OCI-LY3 (cell line): Measurements from ENCODE around the gene KLK11.

ENCODE experiments used
- H2AFZ ChIP-seq: fragments of 200-600, 300-600 bp; shearing (Covaris generic); 2 replicates; pipeline ENCODE4 v1.6.0; 2014; ENCODE audit warnings: antibody characterized with exemption, low read depth, low read length
- H3K27ac ChIP-seq: fragments of 200-600, 300-600 bp; sonication (generic); 2 replicates; pipeline ENCODE4 v1.5.1; 2014; ENCODE audit warnings: mild to moderate bottlenecking, low read length, moderate library complexity, mixed read lengths
- H3K27me3 ChIP-seq: fragments of 200-600, 300-600 bp; sonication (generic); 2 replicates; pipeline ENCODE4 v1.6.1; 2014; ENCODE audit warnings: low read depth, low read length, mixed read lengths
- H3K36me3 ChIP-seq: fragments of 200-600, 300-600 bp; sonication (generic); replicated peaks from 2 replicates; pipeline ENCODE3; 2014; ENCODE audit warnings: low read depth, low read length, mixed read lengths
- H3K4me1 ChIP-seq: fragments of 300-600, 200-600 bp; sonication (generic); 2 replicates; pipeline ENCODE4 v1.6.1; 2014; ENCODE audit warnings: low read length, mixed read lengths
- H3K4me2 ChIP-seq: fragments of 200-600, 300-600 bp; sonication (generic); 2 replicates; pipeline ENCODE4 v1.6.1; 2014; ENCODE audit warnings: low read length, mixed read lengths
- H3K4me3 ChIP-seq: fragments of 300-600, 200-600 bp; sonication (generic); 2 replicates; pipeline ENCODE4 v1.5.1; 2014; ENCODE audit warnings: antibody characterized with exemption, mild to moderate bottlenecking, low read length, moderate library complexity
- H3K79me2 ChIP-seq: fragments of 300-600, 200-600 bp; shearing (Covaris generic); 2 replicates; pipeline ENCODE4 v1.6.1; 2014; ENCODE audit warnings: mild to moderate bottlenecking, low read length, mixed read lengths
- H3K9ac ChIP-seq: fragments of 300-600, 200-600 bp; shearing (Covaris generic); 2 replicates; pipeline ENCODE4 v1.6.0; 2014; ENCODE audit warnings: mild to moderate bottlenecking, low read length, moderate library complexity
- H3K9me3 ChIP-seq: fragments of 200-600, 300-600 bp; shearing (Covaris generic); 2 replicates; pipeline ENCODE4 v1.6.1; 2014; ENCODE audit warnings: low read length, mixed read lengths; ENCODE audit not compliant: insufficient read depth
- H4K20me1 ChIP-seq: fragments of 200-600, 300-600 bp; sonication (generic); 2 replicates; pipeline ENCODE4 v1.6.1; 2016; ENCODE audit warnings: low read length, mixed read lengths; ENCODE audit not compliant: insufficient read depth
- CTCF ChIP-seq: fragments of 200-600, 300-600 bp; sonication (generic); IDR thresholded peaks from 2 replicates; pipeline ENCODE4 v1.5.1; 2014; ENCODE audit warnings: antibody characterized with exemption, low read length, low read depth
- EZH2phosphoT487 ChIP-seq: fragments of 200-600 bp; shearing (Covaris generic); IDR thresholded peaks from 2 replicates; pipeline ENCODE4 v1.6.1; 2018; ENCODE audit warnings: antibody characterized with exemption, mixed run types, low read depth

Gene KLK11

DNA sequence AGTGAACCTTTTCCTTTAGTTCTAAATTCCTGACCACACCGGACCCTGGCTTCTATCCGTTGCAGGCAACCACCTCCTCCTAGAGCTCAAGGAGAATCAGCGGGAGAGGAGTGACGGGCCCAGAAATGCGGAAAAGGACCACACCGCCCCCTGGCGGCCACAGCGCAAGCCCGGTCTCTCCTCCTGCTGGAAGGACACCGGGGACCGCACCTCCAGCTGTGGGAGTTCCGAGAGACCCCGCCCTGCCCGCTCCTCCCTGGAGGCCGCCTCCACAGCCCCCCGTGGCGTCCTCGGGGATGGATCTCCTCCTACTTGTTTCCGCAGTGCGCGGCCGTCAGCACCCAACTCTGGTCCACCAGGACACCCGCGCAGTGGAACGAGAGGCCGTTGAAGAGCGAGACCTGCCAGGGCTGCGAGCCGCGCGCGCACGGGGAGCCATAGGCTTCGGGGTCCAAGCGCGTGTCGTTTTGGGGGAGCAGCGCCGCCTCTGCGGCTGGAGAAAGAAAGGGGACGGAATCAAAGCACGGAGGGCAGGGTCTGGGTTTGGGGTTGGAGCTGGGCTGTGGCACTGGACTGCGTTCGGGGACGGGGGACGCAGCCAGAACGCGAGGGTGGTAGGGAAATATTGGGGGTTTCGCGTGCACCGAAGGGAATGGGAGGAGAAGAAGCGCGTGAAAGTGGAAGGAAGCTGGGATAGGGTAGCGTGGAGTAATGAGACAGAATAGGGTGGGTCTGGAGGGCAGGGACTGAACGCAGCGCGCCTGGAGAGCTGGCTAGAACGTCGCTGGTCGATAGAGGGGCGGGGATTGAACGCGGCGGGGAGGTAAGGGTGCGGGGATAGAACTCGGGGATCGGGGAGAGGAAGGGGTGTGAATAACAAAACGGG lies 9.4 kb downstream of the KLK11 start:
- no peaks in the 10 kb centered on the region for H3K9me3 ChIP-seq
- no peak overlapping the region for H3K4me2 ChIP-seq
- H2AFZ ChIP-seq: no peak overlapping the region
- H3K79me2 ChIP-seq: no peaks in the 10 kb centered on the region
- 0 out of 2 replicates have a peak, but pooled peaks cover 3% of the 10 kb centered on the region for H3K4me1 ChIP-seq
- TF ChIP-seq CTCF: peak; percentile 62
- no peak for TF ChIP-seq EZH2phosphoT487
- H3K4me3 ChIP-seq: no peak overlapping the region
- H3K36me3 ChIP-seq: no peaks in the 10 kb centered on the region
- H3K27me3 ChIP-seq: peaks cover 10% of the 10 kb centered on the region; the same call in 1 of the 2 replicates
- H3K9ac ChIP-seq: no peak overlapping the region
- H4K20me1 ChIP-seq: no peaks in the 10 kb centered on the region
- no peak overlapping the region for H3K27ac ChIP-seq

DNA sequence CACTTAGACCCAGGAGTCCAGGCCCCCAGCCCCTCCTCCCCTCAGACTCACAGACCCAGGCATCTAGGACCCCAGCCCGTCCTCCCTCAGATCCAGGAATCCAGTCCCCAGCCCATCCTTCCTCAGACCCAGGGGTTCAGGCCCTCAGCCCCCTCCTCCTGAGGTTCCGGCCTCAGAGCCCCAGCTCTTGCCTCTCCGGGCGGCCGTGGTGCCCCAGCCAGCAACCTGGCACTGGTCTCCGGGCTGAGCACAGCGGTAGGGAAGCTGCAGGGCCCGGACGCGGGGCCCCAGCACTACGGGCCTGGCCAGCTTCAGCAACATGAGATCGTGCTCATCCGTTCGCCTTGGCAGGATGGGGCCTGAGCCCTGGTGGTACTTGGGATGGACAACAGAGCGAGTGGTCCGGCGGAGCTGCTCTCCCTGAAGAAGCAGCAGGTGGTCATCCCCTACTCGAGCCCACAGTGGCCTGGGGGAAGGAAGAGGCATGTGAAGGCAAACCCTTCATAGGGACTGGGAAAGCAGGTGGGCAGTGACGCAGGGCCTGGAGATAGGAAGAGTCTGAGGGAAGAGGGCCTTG lies 10.6 kb downstream of the KLK11 start:
- no peak overlapping the region for H2AFZ ChIP-seq
- no peaks in the 10 kb centered on the region for H3K36me3 ChIP-seq
- no peaks in the 10 kb centered on the region for H3K4me1 ChIP-seq
- no peaks in the 10 kb centered on the region for H3K9me3 ChIP-seq
- peaks cover 10% of the 10 kb centered on the region; the same call in 1 of the 2 replicates for H3K27me3 ChIP-seq
- no peak overlapping the region for H3K9ac ChIP-seq
- no peak overlapping the region for H3K4me3 ChIP-seq
- TF ChIP-seq EZH2phosphoT487: no peak
- TF ChIP-seq CTCF: no peak
- no peaks in the 10 kb centered on the region for H4K20me1 ChIP-seq
- no peaks in the 10 kb centered on the region for H3K79me2 ChIP-seq
- no peak overlapping the region for H3K27ac ChIP-seq
- no peak overlapping the region for H3K4me2 ChIP-seq

DNA sequence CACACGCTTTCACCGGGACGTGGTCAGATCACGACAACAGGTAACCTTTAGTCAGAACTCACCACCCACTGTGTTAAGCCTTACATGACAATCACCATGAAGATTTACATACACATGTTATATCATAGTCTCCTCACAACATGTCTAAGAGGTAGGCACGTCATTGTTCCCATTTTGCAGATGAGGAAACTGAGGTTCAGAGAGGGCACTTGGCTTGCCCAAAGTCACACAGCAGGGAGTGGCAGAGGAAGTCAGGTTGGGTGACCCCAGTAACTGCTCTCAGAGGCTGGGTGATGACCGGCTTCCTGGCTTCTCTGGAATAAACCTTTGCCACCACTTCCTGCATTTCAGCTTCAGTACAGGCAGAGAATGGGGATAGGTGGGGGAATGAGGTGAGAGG lies 12.2 kb downstream of the KLK11 start:
- H3K36me3 ChIP-seq: no peaks in the 10 kb centered on the region
- no peaks in the 10 kb centered on the region for H3K4me1 ChIP-seq
- H3K27me3 ChIP-seq: peaks cover 15% of the 10 kb centered on the region; the same call in 1 of the 2 replicates
- H4K20me1 ChIP-seq: no peaks in the 10 kb centered on the region
- H3K4me2 ChIP-seq: no peak overlapping the region
- no peak overlapping the region for H3K27ac ChIP-seq
- H3K9ac ChIP-seq: no peak overlapping the region
- no peaks in the 10 kb centered on the region for H3K9me3 ChIP-seq
- TF ChIP-seq CTCF (no peak), EZH2phosphoT487 (no peak)
- H3K4me3 ChIP-seq: no peak overlapping the region
- no peak overlapping the region for H2AFZ ChIP-seq
- no peaks in the 10 kb centered on the region for H3K79me2 ChIP-seq

DNA sequence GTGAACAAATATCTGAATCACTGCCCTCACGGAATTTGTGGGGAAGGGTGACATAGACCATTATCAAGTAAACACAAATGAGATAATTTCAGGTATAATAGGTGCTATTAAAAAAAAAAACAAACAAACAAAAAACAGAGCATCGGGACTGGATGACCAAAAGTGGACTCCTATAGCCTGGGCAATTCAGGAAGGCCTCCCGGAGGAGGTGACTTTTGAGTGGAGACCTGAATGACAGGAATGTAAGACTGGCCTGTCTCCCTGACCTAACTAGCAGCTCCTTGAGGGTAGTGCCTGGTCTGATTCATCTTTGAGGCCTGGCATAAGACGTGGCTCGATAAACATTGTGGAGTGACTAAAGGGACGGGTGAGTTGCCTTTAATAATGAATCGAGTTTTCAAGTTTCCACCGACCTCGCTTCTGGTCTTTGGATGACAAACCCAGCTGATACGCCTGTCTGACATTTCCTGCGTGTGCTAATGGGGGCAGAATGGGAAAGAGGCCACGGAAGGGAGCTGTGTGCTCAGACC lies 13.7 kb downstream of the KLK11 start:
- peaks cover 19% of the 10 kb centered on the region; the same call in 1 of the 2 replicates for H3K27me3 ChIP-seq
- H3K36me3 ChIP-seq: no peaks in the 10 kb centered on the region
- H3K4me1 ChIP-seq: no peaks in the 10 kb centered on the region
- no peaks in the 10 kb centered on the region for H4K20me1 ChIP-seq
- H3K9me3 ChIP-seq: no peaks in the 10 kb centered on the region
- no peaks in the 10 kb centered on the region for H3K79me2 ChIP-seq
- no peak overlapping the region for H3K27ac ChIP-seq
- no peak overlapping the region for H3K4me2 ChIP-seq
- no peak overlapping the region for H3K4me3 ChIP-seq
- TF ChIP-seq EZH2phosphoT487 (no peak), CTCF (no peak)
- H3K9ac ChIP-seq: no peak overlapping the region
- H2AFZ ChIP-seq: no peak overlapping the region
